ENCODE results near the gene TMEM129.

TMEM129 gene, protein sequence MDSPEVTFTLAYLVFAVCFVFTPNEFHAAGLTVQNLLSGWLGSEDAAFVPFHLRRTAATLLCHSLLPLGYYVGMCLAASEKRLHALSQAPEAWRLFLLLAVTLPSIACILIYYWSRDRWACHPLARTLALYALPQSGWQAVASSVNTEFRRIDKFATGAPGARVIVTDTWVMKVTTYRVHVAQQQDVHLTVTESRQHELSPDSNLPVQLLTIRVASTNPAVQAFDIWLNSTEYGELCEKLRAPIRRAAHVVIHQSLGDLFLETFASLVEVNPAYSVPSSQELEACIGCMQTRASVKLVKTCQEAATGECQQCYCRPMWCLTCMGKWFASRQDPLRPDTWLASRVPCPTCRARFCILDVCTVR

DNA sequence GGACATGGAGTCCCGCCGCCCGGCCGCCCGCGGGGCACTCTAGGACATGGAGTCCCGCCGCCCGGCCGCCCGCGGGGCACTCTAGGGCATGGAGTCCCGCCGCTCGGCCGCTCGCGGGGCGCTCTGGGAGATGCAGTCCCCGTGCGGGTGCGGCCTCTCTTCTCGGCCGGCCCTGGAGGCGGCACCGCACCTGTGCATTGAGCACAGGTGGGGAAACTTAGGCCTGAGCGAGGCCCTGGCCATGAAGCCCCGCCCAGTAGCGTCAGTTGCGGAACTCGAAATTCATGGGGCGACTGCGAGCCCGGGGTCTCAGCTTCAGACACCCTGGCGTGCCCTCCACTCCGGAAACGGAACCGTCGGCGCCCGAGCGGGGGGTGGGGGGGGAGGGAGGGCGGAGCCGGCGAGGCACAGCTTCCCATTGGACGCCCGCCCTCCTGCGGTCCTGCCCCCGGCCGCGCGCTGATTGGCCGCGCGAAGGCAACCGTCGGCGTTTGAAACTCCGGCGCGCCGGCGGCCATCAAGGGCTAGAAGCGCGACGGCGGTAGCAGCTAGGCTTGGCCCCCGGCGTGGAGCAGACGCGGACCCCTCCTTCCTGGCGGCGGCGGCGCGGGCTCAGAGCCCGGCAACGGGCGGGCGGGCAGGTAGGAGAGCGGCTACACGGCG lies at the start of gene TMEM129, which contains the start of gene TACC3:
Gene TMEM129, minus strand, starts transcription at position 321 of the 663 bp plus-strand sequence. CDS start 486 bp downstream, outside the sequence.
Gene TACC3, plus strand, starts transcription at position 519 of the 663 bp plus-strand sequence. CDS start 1,901 bp downstream, outside the sequence.
- peak; percentile 92 for DNase-seq

- no peak for DNase-seq
These were observed 49.7 kb upstream of the TMEM129 start for GRCh38 chr4:1770791-1771231.

GRCh38 chr4:1770245-1770644 lies 49.1 kb upstream of the TMEM129 start:
- DNase-seq: no peak

DNA sequence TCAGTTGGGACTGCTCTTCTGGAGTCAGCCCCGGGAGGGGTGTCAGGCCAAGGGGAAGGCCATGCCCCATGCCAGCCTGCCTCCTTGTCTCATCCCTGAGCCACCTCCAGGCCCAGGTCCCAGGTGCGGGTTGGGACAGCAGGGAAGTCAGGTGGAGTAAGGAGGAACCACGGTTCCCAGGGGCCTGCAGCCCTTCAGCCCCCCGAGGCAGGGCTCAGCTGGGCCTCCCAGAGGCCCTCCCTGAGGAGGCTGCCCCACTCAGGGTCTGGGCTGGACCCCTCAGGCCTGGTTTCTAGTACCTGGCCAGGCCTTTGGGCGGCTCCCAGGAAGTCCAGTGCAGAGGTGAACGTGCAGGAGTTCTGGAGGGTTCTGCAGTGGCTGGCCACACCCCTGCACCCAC lies 48.6 kb upstream of the TMEM129 start:
- no peak for DNase-seq

GRCh38 chr4:1768367-1769034 lies 47.4 kb upstream of the TMEM129 start:
- no peak for DNase-seq

- DNase-seq: no peak
These were observed 46.7 kb upstream of the TMEM129 start for GRCh38 chr4:1767770-1768366.

- no peak for DNase-seq
These were observed 46.1 kb upstream of the TMEM129 start for GRCh38 chr4:1767061-1767769.

GRCh38 chr4:1766106-1767060 lies 45.3 kb upstream of the TMEM129 start:
- DNase-seq: no peak

GRCh38 chr4:1765409-1766072 lies 44.4 kb upstream of the TMEM129 start:
- no peak for DNase-seq

DNA sequence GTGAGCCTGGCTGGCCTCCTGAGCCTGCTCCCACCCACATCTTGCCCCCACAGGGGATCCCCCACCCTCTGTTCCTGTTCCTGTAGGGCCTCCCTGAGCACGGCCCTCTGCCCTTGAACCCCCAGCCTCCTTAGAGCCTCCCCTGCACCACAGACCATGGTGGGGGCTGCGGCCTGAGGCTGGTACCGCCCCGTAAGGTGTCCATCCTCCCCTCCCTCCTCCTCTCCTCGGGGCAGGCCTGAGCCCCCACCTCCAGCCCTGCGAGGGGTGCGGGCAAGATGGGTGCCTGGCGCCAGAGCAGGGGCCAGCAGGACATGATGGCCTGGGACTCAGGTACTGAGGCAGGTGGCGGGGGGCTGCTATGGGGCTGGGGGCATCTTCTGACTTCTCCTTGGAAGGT lies 43.5 kb upstream of the TMEM129 start:
- DNase-seq: no peak

GRCh38 chr4:1763550-1764080 lies 42.5 kb upstream of the TMEM129 start:
- no peak for DNase-seq

- no peak for DNase-seq
These were observed 42.0 kb upstream of the TMEM129 start for GRCh38 chr4:1763070-1763549.

GRCh38 chr4:1762264-1763010 lies 41.3 kb upstream of the TMEM129 start:
- no peak for DNase-seq

DNA sequence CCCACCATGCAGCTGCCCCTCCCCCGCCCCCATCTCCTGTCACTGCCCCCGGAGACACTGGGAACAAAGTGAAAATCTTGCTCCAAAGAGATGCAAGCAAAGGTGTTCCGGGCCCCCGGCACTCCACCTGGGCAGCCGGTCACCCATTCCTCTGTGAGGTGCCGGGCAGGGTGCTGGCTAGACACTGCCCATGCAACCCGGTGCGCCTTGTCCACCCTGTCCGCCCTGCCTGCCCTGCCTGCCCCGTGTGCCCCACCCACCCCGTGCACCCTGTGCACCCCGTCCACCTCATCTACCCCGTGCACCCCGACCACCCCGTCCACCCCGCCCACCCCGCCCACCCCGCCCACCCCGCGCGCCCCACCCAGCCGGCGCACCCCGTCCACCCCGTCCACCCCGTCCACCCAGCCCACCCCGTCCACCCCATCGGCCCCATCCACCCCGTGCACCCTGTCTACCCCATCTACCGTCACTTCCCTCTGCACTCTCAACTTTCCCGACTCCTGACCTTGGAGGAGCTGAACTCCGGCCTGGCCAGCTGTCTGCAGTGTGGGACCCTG lies 40.1 kb upstream of the TMEM129 start:
- no peak for DNase-seq

- DNase-seq: no peak
These were observed 39.5 kb upstream of the TMEM129 start for GRCh38 chr4:1760521-1761071.

DNA sequence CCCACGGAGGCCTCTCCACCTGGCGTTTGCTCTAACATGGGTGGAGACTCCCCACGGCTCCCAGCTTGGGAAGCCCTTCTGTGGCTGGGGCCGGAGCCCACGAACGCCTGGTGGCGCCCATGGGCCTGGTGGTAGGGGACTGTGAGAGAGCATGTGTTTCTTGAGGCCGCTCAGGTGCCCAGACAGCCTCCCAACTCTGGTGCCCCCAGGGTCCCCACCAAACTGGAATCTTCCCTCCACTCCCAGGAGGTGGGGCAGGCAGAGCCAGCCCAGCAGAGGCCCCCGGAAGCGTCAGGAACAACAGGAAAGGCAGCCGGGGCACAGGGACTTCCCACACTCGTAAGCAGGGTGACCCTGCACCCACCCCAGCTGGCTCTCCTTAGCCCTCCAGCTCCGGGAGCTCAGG lies 38.7 kb upstream of the TMEM129 start:
- no peak for DNase-seq

GRCh38 chr4:1759170-1759817 lies 38.2 kb upstream of the TMEM129 start:
- DNase-seq: no peak

Data from NK-92 treated with Interleukin-12 subunit alpha and Interleukin-12 subunit beta, amount 100 ng/mL, for 24 hours (cell line).